AG08396 (cell line): ENCODE measurements around the gene HADHB.
"Not testable (repeated sequence)": the region's sequence is repeated elsewhere in the genome, so short reads cannot be mapped to it uniquely, and the experiment has no call there.

Experiments used
- DNase-seq: peaks from one replicate; pipeline ENCODE4 v3.0.0; 2012; ENCODE audit warnings: low spot score, mixed read lengths

Gene HADHB

GRCh38 chr2:26329083-26329482, 84.3 kb downstream of the HADHB start:
- DNase-seq: not testable (repeated sequence)

- DNase-seq: peak; percentile 76
Observed at GRCh38 chr2:26330114-26330549, 85.4 kb downstream of the HADHB start.

- DNase-seq: no peak
Observed at GRCh38 chr2:26330604-26331003, 85.9 kb downstream of the HADHB start.

- not testable (repeated sequence) for DNase-seq
Observed at GRCh38 chr2:26331321-26331720, 86.6 kb downstream of the HADHB start.

- no peak for DNase-seq
Observed at GRCh38 chr2:26333293-26333692, 88.6 kb downstream of the HADHB start.

GRCh38 chr2:26335231-26335630, 90.5 kb downstream of the HADHB start:
- no peak for DNase-seq

GRCh38 chr2:26336719-26337118, 92.0 kb downstream of the HADHB start:
- DNase-seq: no peak

- no peak for DNase-seq
Observed at GRCh38 chr2:26337298-26337697, 92.6 kb downstream of the HADHB start.
